Measurements from ENCODE around the gene LSM10. TPM values are rescaled to one million over a fixed set of nuclear protein-coding genes. Genes with fewer than 3 reads are reported as not detected.

LSM10 gene
- total and polyA plus RNA-seq, 9 of the 15 experiments (the other 6 are each of a cell fraction or from before 2014, with no cell fraction given): 13.2 to 146 (median 68.9) TPM

DNA sequence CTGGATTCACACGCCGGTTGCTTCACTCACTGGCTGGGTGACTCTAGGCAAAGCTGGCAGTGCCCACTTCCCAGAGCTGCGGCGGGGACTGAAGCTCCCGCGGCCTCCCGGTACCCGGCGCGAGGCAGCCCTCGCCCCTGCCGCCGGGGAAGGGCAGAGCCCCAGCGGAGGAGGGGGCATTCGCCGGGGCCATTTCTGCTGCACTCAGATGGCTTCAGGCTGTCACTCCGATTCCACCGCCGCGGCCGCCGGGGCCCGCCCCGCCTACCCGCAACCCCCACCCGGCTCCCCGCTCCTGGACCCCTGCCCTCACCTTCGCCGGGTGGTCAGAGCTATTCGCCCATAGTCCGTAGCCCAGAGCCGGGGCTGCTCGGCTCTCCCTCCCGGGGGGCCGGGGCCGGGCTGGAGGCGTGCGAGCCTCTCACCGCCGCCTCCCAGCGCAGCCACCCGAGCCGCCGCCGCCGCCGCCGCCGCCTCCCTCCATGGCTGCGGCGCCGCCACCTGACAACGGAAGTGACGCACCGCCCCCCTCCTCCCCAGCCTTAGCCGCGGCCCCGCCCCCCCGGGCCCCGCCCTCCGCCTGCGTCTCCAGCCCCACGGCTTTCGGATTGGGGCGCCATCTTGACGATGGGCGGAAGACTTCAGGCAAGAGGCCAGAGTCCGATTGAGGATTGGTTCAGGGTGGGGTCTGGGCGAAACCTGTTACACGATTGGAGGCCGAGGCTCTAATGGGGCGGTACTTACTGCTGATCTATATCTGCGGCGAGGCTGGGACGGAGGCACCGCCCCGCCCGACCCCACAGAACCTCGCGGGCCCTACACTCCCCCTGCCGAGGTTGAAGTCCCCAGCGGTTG is 12.1 kb downstream of the LSM10 start, which contains the start of gene STK40 (continued):
- TF ChIP-seq, protein P1, sequence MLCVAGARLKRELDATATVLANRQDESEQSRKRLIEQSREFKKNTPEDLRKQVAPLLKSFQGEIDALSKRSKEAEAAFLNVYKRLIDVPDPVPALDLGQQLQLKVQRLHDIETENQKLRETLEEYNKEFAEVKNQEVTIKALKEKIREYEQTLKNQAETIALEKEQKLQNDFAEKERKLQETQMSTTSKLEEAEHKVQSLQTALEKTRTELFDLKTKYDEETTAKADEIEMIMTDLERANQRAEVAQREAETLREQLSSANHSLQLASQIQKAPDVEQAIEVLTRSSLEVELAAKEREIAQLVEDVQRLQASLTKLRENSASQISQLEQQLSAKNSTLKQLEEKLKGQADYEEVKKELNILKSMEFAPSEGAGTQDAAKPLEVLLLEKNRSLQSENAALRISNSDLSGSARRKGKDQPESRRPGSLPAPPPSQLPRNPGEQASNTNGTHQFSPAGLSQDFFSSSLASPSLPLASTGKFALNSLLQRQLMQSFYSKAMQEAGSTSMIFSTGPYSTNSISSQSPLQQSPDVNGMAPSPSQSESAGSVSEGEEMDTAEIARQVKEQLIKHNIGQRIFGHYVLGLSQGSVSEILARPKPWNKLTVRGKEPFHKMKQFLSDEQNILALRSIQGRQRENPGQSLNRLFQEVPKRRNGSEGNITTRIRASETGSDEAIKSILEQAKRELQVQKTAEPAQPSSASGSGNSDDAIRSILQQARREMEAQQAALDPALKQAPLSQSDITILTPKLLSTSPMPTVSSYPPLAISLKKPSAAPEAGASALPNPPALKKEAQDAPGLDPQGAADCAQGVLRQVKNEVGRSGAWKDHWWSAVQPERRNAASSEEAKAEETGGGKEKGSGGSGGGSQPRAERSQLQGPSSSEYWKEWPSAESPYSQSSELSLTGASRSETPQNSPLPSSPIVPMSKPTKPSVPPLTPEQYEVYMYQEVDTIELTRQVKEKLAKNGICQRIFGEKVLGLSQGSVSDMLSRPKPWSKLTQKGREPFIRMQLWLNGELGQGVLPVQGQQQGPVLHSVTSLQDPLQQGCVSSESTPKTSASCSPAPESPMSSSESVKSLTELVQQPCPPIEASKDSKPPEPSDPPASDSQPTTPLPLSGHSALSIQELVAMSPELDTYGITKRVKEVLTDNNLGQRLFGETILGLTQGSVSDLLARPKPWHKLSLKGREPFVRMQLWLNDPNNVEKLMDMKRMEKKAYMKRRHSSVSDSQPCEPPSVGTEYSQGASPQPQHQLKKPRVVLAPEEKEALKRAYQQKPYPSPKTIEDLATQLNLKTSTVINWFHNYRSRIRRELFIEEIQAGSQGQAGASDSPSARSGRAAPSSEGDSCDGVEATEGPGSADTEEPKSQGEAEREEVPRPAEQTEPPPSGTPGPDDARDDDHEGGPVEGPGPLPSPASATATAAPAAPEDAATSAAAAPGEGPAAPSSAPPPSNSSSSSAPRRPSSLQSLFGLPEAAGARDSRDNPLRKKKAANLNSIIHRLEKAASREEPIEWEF (CRISPR knock-in tag; IDR thresholded peaks at IDR 0.05): no peak
- TF ChIP-seq BCOR (IDR thresholded peaks at IDR 0.05): no peak
- TF ChIP-seq NCOA2 (IDR thresholded peaks at IDR 0.05; ENCODE audit: partially characterized antibody in 2 of 2): no peak
- TF ChIP-seq NR4A1 (CRISPR knock-in tag; IDR thresholded peaks at IDR 0.05): no peak
- no peak for TF ChIP-seq NR4A1 (tag; IDR thresholded peaks at IDR 0.05)
- TF ChIP-seq ZNF316 (IDR thresholded peaks at IDR 0.05): no peak
- TF ChIP-seq TOE1 (IDR thresholded peaks at IDR 0.05; ENCODE audit: borderline replicate concordance): no peak
- TF ChIP-seq TOE1 (CRISPR knock-in tag; IDR thresholded peaks at IDR 0.05; ENCODE audit: borderline replicate concordance, low read depth): no peak
- peak; percentile 59 for TF ChIP-seq RBBP5 (IDR thresholded peaks at IDR 0.05; ENCODE audit: borderline replicate concordance, insufficient read depth, low read length, poor library complexity, severe bottlenecking)
- TF ChIP-seq HDAC6 (IDR thresholded peaks at IDR 0.05; ENCODE audit: low read depth, low read length): no peak
- no peak for TF ChIP-seq ESRRB (CRISPR knock-in tag; IDR thresholded peaks at IDR 0.05; ENCODE audit: borderline replicate concordance)
- peak; percentile 81 for TF ChIP-seq NR2C1 (IDR thresholded peaks at IDR 0.05)
- TF ChIP-seq NR2C1 (tag; IDR thresholded peaks at IDR 0.05): peak; percentile 81
- TF ChIP-seq RBM25 (IDR thresholded peaks at IDR 0.05; ENCODE audit: low read depth, low read length, severe bottlenecking): peak; percentile 93
- TF ChIP-seq PYGO2 (tag; IDR thresholded peaks at IDR 0.05): no peak
- no peak for TF ChIP-seq MAX (CRISPR knock-in tag; IDR thresholded peaks at IDR 0.05)
- no peak for TF ChIP-seq CCAR2 (IDR thresholded peaks at IDR 0.05; ENCODE audit: low read depth, low read length)
- TF ChIP-seq BDP1 (IDR thresholded peaks at IDR 0.05; ENCODE audit: insufficient read depth, insufficient read length): no peak
- TF ChIP-seq LEF1 (IDR thresholded peaks at IDR 0.05): no peak
- no peak for TF ChIP-seq MEF2D (tag; conservative IDR thresholded peaks at IDR 0.05; ENCODE audit: low read depth)
- TF ChIP-seq IFI16 (CRISPR knock-in tag; IDR thresholded peaks at IDR 0.05): no peak
- TF ChIP-seq MITF (IDR thresholded peaks at IDR 0.05): no peak
- peak; percentile 60 for TF ChIP-seq ZNF143 (CRISPR knock-in tag; IDR thresholded peaks at IDR 0.05)

All from K562 (cell line).